GM23338 (cell line): ENCODE results near the gene NDC80. TPM values are rescaled to one million over a fixed set of nuclear protein-coding genes. Genes with fewer than 3 reads are reported as not detected.

Experiments used
- ATAC-seq: fragments of 200-7000 bp; cut with Tn5 transposase; 3 replicates; pipeline ENCODE4 v1.9.1; 2020
- DNase-seq: peaks from one replicate; pipeline ENCODE4 v3.0.0-alpha.2; 2015; ENCODE audit warnings: low spot score
- H2AFZ ChIP-seq: fragments of 200-600 bp; sonication (generic); 2 replicates; pipeline ENCODE4 v1.8.0; 2016; ENCODE audit warnings: antibody characterized with exemption, mild to moderate bottlenecking, moderate library complexity
- H3F3A ChIP-seq: fragments of 200-600 bp; sonication (generic); replicated peaks from 2 replicates; pipeline ENCODE4 v1.8.0; 2017; ENCODE audit warnings: antibody characterized with exemption, mixed run types, low read depth
- H3K27ac ChIP-seq: fragments of 200-600 bp; sonication (generic); 2 replicates; pipeline ENCODE4 v1.6.1; 2016; ENCODE audit warnings: low read depth
- H3K27me3 ChIP-seq: fragments of 200-600 bp; sonication (generic); 2 replicates; pipeline ENCODE4 v1.8.0; 2016; ENCODE audit warnings: mild to moderate bottlenecking, mixed run types, moderate library complexity; ENCODE audit not compliant: insufficient read depth
- H3K36me3 ChIP-seq: fragments of 200-600 bp; sonication (generic); 2 replicates; pipeline ENCODE4 v1.8.0; 2016; ENCODE audit warnings: mild to moderate bottlenecking; ENCODE audit not compliant: insufficient read depth
- H3K4me1 ChIP-seq: fragments of 200-600 bp; sonication (generic); 2 replicates; pipeline ENCODE4 v1.8.0; 2016; ENCODE audit warnings: mild to moderate bottlenecking, moderate library complexity; ENCODE audit not compliant: insufficient read depth
- H3K4me2 ChIP-seq: fragments of 200-600 bp; sonication (generic); 2 replicates; pipeline ENCODE4 v1.7.1; 2017; ENCODE audit warnings: mixed run types
- H3K4me3 ChIP-seq: fragments of 200-600 bp; sonication (generic); 2 replicates; pipeline ENCODE4 v1.6.1; 2016; ENCODE audit warnings: mixed run types
- H3K79me2 ChIP-seq: fragments of 200-600 bp; sonication (generic); replicated peaks from 2 replicates; pipeline ENCODE4 v1.8.0; 2017; ENCODE audit warnings: mild to moderate bottlenecking; ENCODE audit not compliant: insufficient read depth
- H3K9me2 ChIP-seq: fragments of 200-600 bp; sonication (generic); 2 replicates; pipeline ENCODE4 v1.8.0; 2017; ENCODE audit not compliant: insufficient read depth
- H4K20me1 ChIP-seq: fragments of 200-600 bp; sonication (generic); replicated peaks from 2 replicates; pipeline ENCODE4 v1.8.0; 2017; ENCODE audit warnings: mild to moderate bottlenecking; ENCODE audit not compliant: insufficient read depth
- H3K27ac Mint-ChIP-seq: 2 replicates; pipeline ENCODE4 v1.8.0; 2020; ENCODE audit warnings: inconsistent platforms, mild to moderate bottlenecking, moderate library complexity, mixed read lengths
- H3K27me3 Mint-ChIP-seq: 3 replicates; pipeline ENCODE4 v1.8.0; 2022; ENCODE audit warnings: low read depth, mild to moderate bottlenecking, moderate library complexity, mixed read lengths, inconsistent platforms; ENCODE audit not compliant: insufficient read depth, poor library complexity
- H3K36me3 Mint-ChIP-seq: 3 replicates; pipeline ENCODE4 v1.8.0; 2021; ENCODE audit warnings: low read depth, mild to moderate bottlenecking, inconsistent platforms, moderate library complexity, mixed read lengths
- H3K4me1 Mint-ChIP-seq: 3 replicates; pipeline ENCODE4 v1.8.0; 2020; ENCODE audit warnings: mild to moderate bottlenecking, inconsistent platforms, mixed read lengths
- H3K4me3 Mint-ChIP-seq: 3 replicates; pipeline ENCODE4 v1.8.0; 2021; ENCODE audit warnings: moderate library complexity, mild to moderate bottlenecking, inconsistent platforms, mixed read lengths
- H3K9me3 Mint-ChIP-seq: 3 replicates; pipeline ENCODE4 v1.8.0; 2020; ENCODE audit warnings: moderate library complexity, mild to moderate bottlenecking, inconsistent platforms, mixed read lengths
- EZH2 ChIP-seq: fragments of 200-600 bp; sonication (generic); IDR thresholded peaks from one replicate; pipeline ENCODE4 v1.8.0; 2017; ENCODE audit warnings: antibody characterized with exemption, mild to moderate bottlenecking, low read depth; ENCODE audit not compliant: unreplicated experiment
- EZH2phosphoT487 ChIP-seq: fragments of 200-600 bp; sonication (generic); IDR thresholded peaks from one replicate; pipeline ENCODE4 v1.8.1; 2018; ENCODE audit warnings: antibody characterized with exemption; ENCODE audit not compliant: unreplicated experiment
- STAT1 ChIP-seq: IDR thresholded peaks from one replicate; pipeline ENCODE4 v1.6.1; 2016; ENCODE audit warnings: antibody characterized with exemption; ENCODE audit not compliant: unreplicated experiment
- ZNF462 ChIP-seq: fragments of 250-450 bp; sonication (Bioruptor Pico); IDR thresholded peaks from 2 replicates; pipeline ENCODE4 v1.5.0; 2020; ENCODE audit warnings: mild to moderate bottlenecking, moderate library complexity
- polyA plus RNA-seq: library from polyadenylated mRNA; unstranded; fragments of >200 nt; fragmentation: Nextera tagmentation; extraction: Ambion mirVana; gene quantifications from 2 replicates; pipeline ENCODE4 v1.2.1, GENCODE V29; 2016
- total RNA-seq: library from RNA; depleted of rRNA; stranded (reverse); fragments of >200 nt; shearing (Covaris generic); gene quantifications from 2 replicates; pipeline ENCODE4 v1.2.3, GENCODE V29; 2014

NDC80 gene
- total and polyA plus RNA-seq, 2 experiments from 2014 or later, result 36.6 to 58.4 TPM

DNA sequence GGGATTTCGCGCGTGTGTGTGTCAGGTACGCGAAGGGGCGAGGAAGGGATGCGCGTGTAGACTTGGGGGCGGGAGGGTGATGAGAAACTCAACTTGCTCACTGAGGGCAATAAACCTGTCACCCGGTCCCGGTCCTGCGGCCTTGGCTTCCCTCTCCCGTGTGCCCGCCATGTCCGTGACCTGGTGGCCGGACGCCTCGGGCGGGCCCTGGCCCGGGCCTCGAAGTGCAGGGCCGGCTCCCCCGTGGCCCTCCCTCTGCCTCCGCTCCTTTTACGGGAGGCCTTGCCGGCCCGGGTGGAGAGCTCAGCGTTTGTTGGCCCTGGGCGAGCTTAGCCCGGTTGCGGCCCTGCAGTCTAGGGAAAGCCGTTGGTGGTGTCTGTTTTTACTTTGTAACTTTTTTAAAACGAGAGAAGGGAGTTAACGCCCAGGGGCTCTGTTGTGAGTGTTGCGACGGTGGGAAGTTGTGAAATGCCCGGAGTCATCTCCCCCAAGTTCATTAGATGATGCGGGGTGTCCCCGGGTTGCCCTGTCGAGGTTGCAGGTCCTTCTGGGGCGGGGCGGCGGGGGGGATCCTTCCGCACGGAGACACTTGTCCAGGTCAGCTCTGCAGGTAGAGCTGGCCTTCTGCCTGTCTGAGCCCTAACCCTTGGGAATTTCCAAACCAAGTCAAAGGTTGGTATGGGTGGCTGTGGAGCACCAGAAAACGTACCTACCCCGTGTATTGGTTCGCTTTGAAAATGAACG is 85.1 kb downstream of the NDC80 start:
- peak overlapping the region; percentile 94 for H3K4me2 ChIP-seq
- ATAC-seq (peak; percentile 60), DNase-seq (peak; percentile 55)
- H3K27me3 ChIP-seq, result peaks cover 61% of the 10 kb centered on the region
- H2AFZ ChIP-seq, result peak overlapping the region; percentile 78
- Mint-ChIP-seq H3K27ac (peak overlapping the region; percentile 59), H3K27me3 (peaks cover 34% of the 10 kb centered on the region), H3K4me3 (peak overlapping the region; percentile 94), H3K4me1 (peaks cover 21% of the 10 kb centered on the region), H3K9me3 (no peaks in the 10 kb centered on the region), H3K36me3 (peaks cover 13% of the 10 kb centered on the region)
- H3K4me1 ChIP-seq, result peaks cover 19% of the 10 kb centered on the region
- H3K9me2 ChIP-seq, result no peaks in the 10 kb centered on the region
- H3F3A ChIP-seq, result no peaks in the 10 kb centered on the region; the same call in 1 of the 2 replicates
- TF ChIP-seq STAT1, result no peak
- no peak for TF ChIP-seq EZH2
- no peak for TF ChIP-seq ZNF462 (CRISPR knock-in tag)
- TF ChIP-seq EZH2phosphoT487, result no peak
- peak overlapping the region; percentile 85 for H3K4me3 ChIP-seq
- H3K36me3 ChIP-seq, result 0 out of 2 replicates have a peak, but pooled peaks cover 3% of the 10 kb centered on the region
- H4K20me1 ChIP-seq, result peaks cover 30% of the 10 kb centered on the region
- H3K79me2 ChIP-seq, result peaks cover 53% of the 10 kb centered on the region
- H3K27ac ChIP-seq, result no peak overlapping the region
